C4-2B (cell line): Measurements from ENCODE around the gene GPRIN1.

Source experiments
- H3K27ac ChIP-seq: fragments of 450-650 bp; 2 replicates; pipeline ENCODE4 v1.5.1; 2017
- CTCF ChIP-seq: fragments of 450-650 bp; conservative IDR thresholded peaks from 2 replicates; pipeline ENCODE4 v1.5.1; 2017; ENCODE audit warnings: mild to moderate bottlenecking
- ZFX ChIP-seq: fragments of 450-650 bp; IDR thresholded peaks from 2 replicates; pipeline ENCODE4 v1.6.1; 2017

GPRIN1 gene

GRCh38 chr5:176653401-176654385 lies 43.7 kb upstream of the GPRIN1 start:
- H3K27ac ChIP-seq = no peak overlapping the region
- TF ChIP-seq CTCF = no peak
- TF ChIP-seq ZFX = no peak

GRCh38 chr5:176652136-176652535 lies 42.2 kb upstream of the GPRIN1 start:
- TF ChIP-seq CTCF (no peak), ZFX (no peak)
- H3K27ac ChIP-seq = no peak overlapping the region

- TF ChIP-seq ZFX (no peak), CTCF (no peak)
- H3K27ac ChIP-seq = no peak overlapping the region
Measured at GRCh38 chr5:176651472-176651980, 41.6 kb upstream of the GPRIN1 start.

GRCh38 chr5:176650354-176650884 lies 40.5 kb upstream of the GPRIN1 start:
- no peak for TF ChIP-seq ZFX
- TF ChIP-seq CTCF = no peak
- no peak overlapping the region for H3K27ac ChIP-seq

- H3K27ac ChIP-seq = peak overlapping the region; percentile 70; the same call in 1 of the 2 replicates
- TF ChIP-seq ZFX = no peak
- no peak for TF ChIP-seq CTCF
Measured at GRCh38 chr5:176648474-176649194, 38.7 kb upstream of the GPRIN1 start.

GRCh38 chr5:176647843-176648473 lies 38.0 kb upstream of the GPRIN1 start:
- TF ChIP-seq CTCF (no peak), ZFX (no peak)
- peak overlapping the region; percentile 70 for H3K27ac ChIP-seq
